Natural killer cell (primary cell): ENCODE data around the gene SORCS1. TPM values are rescaled to one million over a fixed set of nuclear protein-coding genes. Genes with fewer than 3 reads are reported as not detected.

ENCODE experiments used
- ATAC-seq, 3 donors: fragments of 150-1000 bp in 2 of 3; fragments of 200-7000 bp in 1 of 3; cut with Tn5 transposase; 1 replicate in 1 of 3; 2 replicates in 2 of 3; pipeline ENCODE4 v1.10.0; 2021; ENCODE audit warnings: mild to moderate bottlenecking in 2 of 3, moderate library complexity in 2 of 3
- DNase-seq, 2 donors: peaks; one replicate each; pipeline versions ENCODE4 v3.0.0 to v3.0.0-alpha.2; 2013 to 2021; ENCODE audit warnings: mixed read lengths in 1 of 2
- H3K27ac ChIP-seq: one replicate; pipeline ENCODE4 v1.5.1; 2013; ENCODE audit warnings: mild to moderate bottlenecking, low read length
- H3K27me3 ChIP-seq: one replicate; pipeline ENCODE4 v1.6.1; 2013; ENCODE audit warnings: low read length; ENCODE audit not compliant: control insufficient read depth, insufficient read depth
- H3K36me3 ChIP-seq: one replicate; pipeline ENCODE4 v1.6.1; 2013; ENCODE audit warnings: low read length; ENCODE audit not compliant: control insufficient read depth, insufficient read depth
- H3K4me1 ChIP-seq: one replicate; pipeline ENCODE4 v1.6.1; 2013; ENCODE audit warnings: low read length; ENCODE audit not compliant: control insufficient read depth, insufficient read depth
- H3K4me3 ChIP-seq: one replicate; pipeline ENCODE4 v1.5.1; 2013; ENCODE audit warnings: low read length
- H3K9me3 ChIP-seq: one replicate; pipeline ENCODE4 v1.6.1; 2013; ENCODE audit warnings: low read length; ENCODE audit not compliant: control insufficient read depth, insufficient read depth
- H3K27ac Mint-ChIP-seq, 2 donors: one replicate each; pipeline ENCODE4 v1.8.0; 2022; ENCODE audit warnings: mild to moderate bottlenecking in 2 of 2, mixed read lengths in 2 of 2, moderate library complexity in 1 of 2
- H3K27me3 Mint-ChIP-seq, 2 donors: one replicate each; pipeline ENCODE4 v1.8.0; 2022; ENCODE audit warnings: low read depth in 2 of 2, mixed read lengths in 2 of 2
- H3K36me3 Mint-ChIP-seq: one replicate; pipeline ENCODE4 v1.8.0; 2022; ENCODE audit warnings: mixed read lengths
- H3K4me1 Mint-ChIP-seq, 2 donors: one replicate each; pipeline ENCODE4 v1.8.0; 2022; ENCODE audit warnings: mixed read lengths in 2 of 2
- H3K4me3 Mint-ChIP-seq: one replicate; pipeline ENCODE4 v1.8.0; 2022; ENCODE audit warnings: mild to moderate bottlenecking, moderate library complexity, mixed read lengths
- H3K9me3 Mint-ChIP-seq, 2 donors: one replicate each; pipeline ENCODE4 v1.8.0; 2022; ENCODE audit warnings: mixed read lengths in 2 of 2
- WGBS: methylation state at CpG from one replicate; pipeline ENCODE4 v1.1.7; 2013; ENCODE audit warnings: missing lambda C conversion rate; ENCODE audit not compliant: insufficient coverage; 5-methylcytosine and 5-hydroxymethylcytosine counted together
- intact Hi-C: fragments of 100-400 bp; cut with micrococcal nuclease; formaldehyde crosslinking; loops from one replicate; pipeline ENCODE4 v1.14.2; 2022
- total RNA-seq, 4 donors: library from RNA; stranded (reverse); fragments of 120-200 nt in 1 of 4; gene quantifications; one replicate each; pipeline versions ENCODE4 v1.2.3 to v1.2.4, GENCODE V29; 2013 to 2022
- TF ChIP-seq, protein P1 (sequence below): fragments of 200-600 bp; IDR thresholded peaks from one replicate; pipeline ENCODE4 v1.8.0; 2022; ENCODE audit warnings: antibody characterized with exemption

SORCS1 gene
- total RNA-seq, 3 donors from 2014 or later (not counting 1 experiment from before 2014, with no cell fraction given), result not detected

DNA sequence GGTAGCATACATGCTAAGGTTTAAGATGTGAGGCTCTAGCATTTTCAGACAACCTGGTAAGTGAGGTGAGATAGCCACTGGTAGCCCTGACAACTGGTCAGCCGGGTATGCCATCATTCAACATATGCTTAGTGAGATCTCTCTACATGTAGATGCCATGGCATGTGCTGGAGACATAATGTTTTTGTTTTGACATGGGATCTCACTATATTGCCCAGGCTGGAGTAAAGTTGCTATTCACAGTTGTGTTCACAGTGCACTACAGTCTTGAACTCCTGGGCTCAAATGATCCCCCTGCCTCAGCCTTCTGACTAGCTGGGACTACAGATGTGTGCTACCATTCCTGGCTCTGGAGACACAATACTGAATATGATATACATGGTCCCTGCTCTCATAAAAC, 437.3 kb downstream of the SORCS1 start:
- Histone ChIP-seq H3K27ac (no peak overlapping the region), H3K9me3 (no peaks in the 10 kb centered on the region), H3K4me1 (no peaks in the 10 kb centered on the region), H3K27me3 (no peaks in the 10 kb centered on the region), H3K36me3 (no peaks in the 10 kb centered on the region), H3K4me3 (no peak overlapping the region)
- peaks cover 0 to 6% of the 10 kb centered on the region in 2 donors for H3K27me3 Mint-ChIP-seq
- intact Hi-C loops, result no loop called here
- H3K36me3 Mint-ChIP-seq, result no peaks in the 10 kb centered on the region
- H3K4me1 Mint-ChIP-seq, result no peaks in the 10 kb centered on the region
- H3K4me3 Mint-ChIP-seq, result no peak overlapping the region
- ATAC-seq (no peak), DNase-seq (no peak)
- WGBS, result 73% methylated on average over 1 of the region's 1 CpG
- TF ChIP-seq, protein P1, sequence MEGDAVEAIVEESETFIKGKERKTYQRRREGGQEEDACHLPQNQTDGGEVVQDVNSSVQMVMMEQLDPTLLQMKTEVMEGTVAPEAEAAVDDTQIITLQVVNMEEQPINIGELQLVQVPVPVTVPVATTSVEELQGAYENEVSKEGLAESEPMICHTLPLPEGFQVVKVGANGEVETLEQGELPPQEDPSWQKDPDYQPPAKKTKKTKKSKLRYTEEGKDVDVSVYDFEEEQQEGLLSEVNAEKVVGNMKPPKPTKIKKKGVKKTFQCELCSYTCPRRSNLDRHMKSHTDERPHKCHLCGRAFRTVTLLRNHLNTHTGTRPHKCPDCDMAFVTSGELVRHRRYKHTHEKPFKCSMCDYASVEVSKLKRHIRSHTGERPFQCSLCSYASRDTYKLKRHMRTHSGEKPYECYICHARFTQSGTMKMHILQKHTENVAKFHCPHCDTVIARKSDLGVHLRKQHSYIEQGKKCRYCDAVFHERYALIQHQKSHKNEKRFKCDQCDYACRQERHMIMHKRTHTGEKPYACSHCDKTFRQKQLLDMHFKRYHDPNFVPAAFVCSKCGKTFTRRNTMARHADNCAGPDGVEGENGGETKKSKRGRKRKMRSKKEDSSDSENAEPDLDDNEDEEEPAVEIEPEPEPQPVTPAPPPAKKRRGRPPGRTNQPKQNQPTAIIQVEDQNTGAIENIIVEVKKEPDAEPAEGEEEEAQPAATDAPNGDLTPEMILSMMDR, result no peak
- H3K9me3 Mint-ChIP-seq, result no peaks in the 10 kb centered on the region
- no peak overlapping the region for H3K27ac Mint-ChIP-seq

DNA sequence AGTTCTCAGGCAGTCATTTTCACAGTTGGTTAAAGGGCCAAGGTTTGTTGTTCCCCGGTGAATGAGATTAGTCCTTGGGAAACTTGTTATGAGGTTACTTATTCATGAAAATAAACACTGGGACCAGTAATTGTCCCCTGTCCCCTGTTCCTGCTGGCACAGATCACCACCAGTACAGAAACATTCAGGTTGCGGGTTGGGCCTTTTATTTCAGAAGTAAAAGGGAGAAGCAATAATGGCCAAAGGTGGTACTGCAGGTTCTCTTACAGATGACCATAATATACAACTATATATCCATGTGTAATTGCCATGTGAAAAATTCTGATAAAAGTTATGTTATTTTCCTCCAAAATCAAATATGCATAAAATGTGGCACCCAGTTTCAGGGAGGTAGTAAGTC, 442.0 kb downstream of the SORCS1 start:
- Histone ChIP-seq H3K36me3 (no peaks in the 10 kb centered on the region), H3K4me1 (no peaks in the 10 kb centered on the region), H3K27me3 (no peaks in the 10 kb centered on the region), H3K9me3 (no peaks in the 10 kb centered on the region), H3K4me3 (no peak overlapping the region), H3K27ac (no peak overlapping the region)
- no peak overlapping the region for H3K27ac Mint-ChIP-seq
- WGBS, result 94% methylated on average over 1 of the region's 2 CpGs
- no peak for DNase-seq
- H3K36me3 Mint-ChIP-seq, result no peaks in the 10 kb centered on the region
- peaks cover 6% of the 10 kb centered on the region in 2 donors for H3K4me1 Mint-ChIP-seq
- no peak overlapping the region for H3K4me3 Mint-ChIP-seq
- intact Hi-C loops, result no loop called here
- H3K27me3 Mint-ChIP-seq, result no peaks in the 10 kb centered on the region
- no peak for ATAC-seq
- TF ChIP-seq, protein P1, result no peak
- peaks cover 0 to 2% of the 10 kb centered on the region in 2 donors for H3K9me3 Mint-ChIP-seq

DNA sequence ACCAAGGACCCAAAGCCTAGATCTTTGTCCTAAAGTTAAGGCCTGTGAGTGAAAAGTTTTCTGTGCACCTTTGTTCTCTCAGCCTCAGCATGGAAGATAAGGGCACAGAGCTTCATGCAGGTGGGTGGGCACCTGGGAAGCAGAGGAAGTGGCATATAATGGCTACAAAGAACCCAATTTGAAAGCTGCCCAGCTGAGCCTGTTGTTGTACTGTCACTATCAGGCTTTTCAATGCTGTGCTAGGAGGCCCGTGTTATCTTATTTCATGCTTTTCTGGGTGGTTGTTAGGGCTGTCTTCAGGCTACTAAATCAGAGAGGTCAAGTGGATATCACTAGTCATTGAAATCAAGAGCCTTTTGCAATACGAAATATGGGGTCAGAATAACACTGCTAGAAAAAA, 443.8 kb downstream of the SORCS1 start:
- no peaks in the 10 kb centered on the region for H3K27me3 Mint-ChIP-seq
- Histone ChIP-seq H3K4me1 (no peaks in the 10 kb centered on the region), H3K27ac (no peak overlapping the region), H3K9me3 (no peaks in the 10 kb centered on the region), H3K27me3 (no peaks in the 10 kb centered on the region), H3K36me3 (no peaks in the 10 kb centered on the region), H3K4me3 (no peak overlapping the region)
- H3K36me3 Mint-ChIP-seq, result no peaks in the 10 kb centered on the region
- intact Hi-C loops, result no loop called here
- no peak for DNase-seq
- H3K27ac Mint-ChIP-seq, result no peak overlapping the region
- TF ChIP-seq, protein P1, result no peak
- no peak for ATAC-seq
- 68% methylated on average over 2 of the region's 2 CpGs for WGBS
- H3K9me3 Mint-ChIP-seq, result peaks cover 0 to 2% of the 10 kb centered on the region in 2 donors
- H3K4me3 Mint-ChIP-seq, result no peak overlapping the region
- H3K4me1 Mint-ChIP-seq, result peaks cover 6% of the 10 kb centered on the region in 2 donors

- no peak for DNase-seq
- H3K4me1 ChIP-seq, result no peaks in the 10 kb centered on the region
- no peaks in the 10 kb centered on the region for H3K36me3 ChIP-seq
- no peak overlapping the region for H3K4me3 ChIP-seq
- Mint-ChIP-seq H3K4me3 (no peak overlapping the region), H3K27ac (no peak overlapping the region), H3K36me3 (no peaks in the 10 kb centered on the region), H3K9me3 (peaks cover 0 to 2% of the 10 kb centered on the region in 2 donors), H3K4me1 (peaks cover 6% of the 10 kb centered on the region in 2 donors), H3K27me3 (peaks cover 0 to 2% of the 10 kb centered on the region in 2 donors)
- WGBS, result no CpG with 5 or more reads among the region's 1 CpG
- H3K9me3 ChIP-seq, result no peaks in the 10 kb centered on the region
- no peak for ATAC-seq
- intact Hi-C loops, result no loop called here
- H3K27ac ChIP-seq, result no peak overlapping the region
- TF ChIP-seq, protein P1, result no peak
- no peaks in the 10 kb centered on the region for H3K27me3 ChIP-seq
Observed at GRCh38 chr10:106716381-106716780, 448.1 kb downstream of the SORCS1 start.
